ENCODE results near the gene HSPA1L.

Gene HSPA1L

GRCh38 chr6:31764198-31764597 is 50.9 kb downstream of the HSPA1L start:
- DNase-seq (ENCODE audit: low read depth in 3 of 3), result no peak

- no peak for DNase-seq (ENCODE audit: low read depth in 3 of 3)
Observed at GRCh38 chr6:31763619-31763940, 51.5 kb downstream of the HSPA1L start.

GRCh38 chr6:31762878-31763618 is 52.0 kb downstream of the HSPA1L start:
- no peak for DNase-seq (ENCODE audit: low read depth in 3 of 3)

GRCh38 chr6:31762356-31762755 is 52.7 kb downstream of the HSPA1L start, which contains the start of gene SAPCD1:
Gene SAPCD1 (plus strand): TSS chr6:31762656. CDS start chr6:31763055, 399 bp downstream.
- DNase-seq (ENCODE audit: low read depth in 3 of 3), result no peak

- no peak for DNase-seq (ENCODE audit: low read depth in 3 of 3)
Observed at GRCh38 chr6:31761343-31761742, 53.7 kb downstream of the HSPA1L start.

GRCh38 chr6:31760790-31761189 is 54.3 kb downstream of the HSPA1L start:
- no peak for DNase-seq (ENCODE audit: low read depth in 3 of 3)
